HG03457 (cell line): ENCODE measurements around the gene RASA1.
"Not testable (repeated sequence)": the region's sequence is repeated elsewhere in the genome, so short reads cannot be mapped to it uniquely, and the experiment has no call there.

Experiments used
- ATAC-seq: cut with Tn5 transposase; IDR thresholded peaks from one replicate; pipeline ENCODE4 v1.9.1; 2021; ENCODE audit warnings: moderate number of reproducible peaks; ENCODE audit not compliant: unreplicated experiment

The RASA1 gene

DNA sequence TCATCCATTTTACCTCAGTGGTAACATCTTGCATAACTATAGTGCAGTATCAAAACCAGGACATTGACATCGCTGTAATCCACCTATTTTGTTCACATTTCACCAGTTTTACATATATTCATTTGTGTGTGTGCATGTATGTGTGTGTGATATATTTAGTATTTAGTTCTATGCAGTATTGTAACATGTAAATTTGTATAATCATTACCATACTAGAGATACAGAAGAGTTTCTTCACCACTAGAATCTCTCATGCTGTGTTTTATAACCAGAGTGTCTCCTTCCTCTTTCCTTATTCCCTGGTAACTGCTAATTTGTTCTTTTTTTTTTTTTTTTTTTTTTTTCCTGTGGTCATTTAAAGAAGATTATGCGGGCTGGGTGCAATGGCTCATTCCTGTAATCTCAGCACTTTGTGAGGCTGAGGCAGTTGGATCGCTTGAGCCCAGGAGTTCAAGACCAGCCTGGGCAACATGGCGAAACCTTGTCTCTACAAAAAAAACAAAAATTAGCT, 11.0 kb downstream of the RASA1 start:
- no peak for ATAC-seq

- no peak for ATAC-seq
Measured at GRCh38 chr5:87282269-87282668, 14.6 kb downstream of the RASA1 start.

DNA sequence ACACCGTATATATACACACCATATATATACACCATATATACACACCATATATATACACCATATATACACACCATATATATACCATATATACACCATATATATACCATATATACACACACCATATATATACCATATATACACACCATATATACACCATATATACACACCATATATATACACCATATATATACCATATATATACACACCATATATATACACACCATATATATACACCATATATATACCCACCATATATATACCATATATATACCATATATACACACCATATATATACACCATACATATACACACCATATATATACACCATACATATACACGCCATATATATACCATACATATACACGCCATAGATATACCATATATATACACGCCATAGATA, 19.6 kb downstream of the RASA1 start:
- ATAC-seq = not testable (repeated sequence)

GRCh38 chr5:87298692-87299362, 31.1 kb downstream of the RASA1 start:
- ATAC-seq = no peak

DNA sequence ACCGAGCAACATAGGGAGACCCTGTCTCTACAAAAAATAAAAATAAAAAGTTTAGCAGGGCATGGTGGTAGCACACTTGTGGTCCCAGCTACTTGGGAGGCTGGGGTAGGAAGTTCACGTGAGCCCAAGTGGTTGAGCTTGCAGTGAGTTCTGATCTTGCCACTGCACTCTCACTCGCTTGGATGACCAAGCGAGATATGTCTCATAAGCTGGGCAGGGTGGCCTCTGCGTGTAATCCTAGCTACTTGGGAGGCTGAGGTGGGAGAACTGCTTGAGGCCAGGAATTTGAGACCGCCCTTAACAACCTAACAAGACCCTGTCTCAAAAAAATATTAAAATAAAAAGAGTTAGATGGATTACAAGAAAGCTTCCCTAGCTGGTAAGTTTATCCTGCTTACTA, 32.5 kb downstream of the RASA1 start:
- no peak for ATAC-seq

DNA sequence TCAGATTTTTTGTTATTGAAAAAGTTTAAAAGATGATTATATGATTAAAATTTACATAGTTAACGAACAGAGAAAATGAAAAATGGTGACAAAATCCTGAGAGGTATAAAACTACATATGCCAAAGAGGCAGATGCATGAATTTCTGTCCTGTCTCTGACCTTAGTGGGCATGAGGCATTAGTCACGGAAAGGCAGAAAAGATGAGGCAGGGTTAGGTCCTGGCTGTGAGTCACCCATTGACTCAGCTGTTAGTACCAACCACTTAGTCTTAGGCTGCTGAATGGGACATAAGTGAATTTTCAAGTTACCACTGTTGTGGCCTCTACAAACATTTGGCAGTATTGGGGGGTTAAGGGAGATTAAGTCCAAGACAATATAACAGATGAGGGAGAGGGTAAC, 33.1 kb downstream of the RASA1 start:
- no peak for ATAC-seq

GRCh38 chr5:87302061-87302460, 34.4 kb downstream of the RASA1 start:
- no peak for ATAC-seq

GRCh38 chr5:87303324-87303723, 35.6 kb downstream of the RASA1 start:
- ATAC-seq = no peak

- not testable (repeated sequence) for ATAC-seq
Measured at GRCh38 chr5:87306090-87306489, 38.4 kb downstream of the RASA1 start.

- ATAC-seq = peak; percentile 78
Measured at GRCh38 chr5:87307796-87308423, 40.2 kb downstream of the RASA1 start.

DNA sequence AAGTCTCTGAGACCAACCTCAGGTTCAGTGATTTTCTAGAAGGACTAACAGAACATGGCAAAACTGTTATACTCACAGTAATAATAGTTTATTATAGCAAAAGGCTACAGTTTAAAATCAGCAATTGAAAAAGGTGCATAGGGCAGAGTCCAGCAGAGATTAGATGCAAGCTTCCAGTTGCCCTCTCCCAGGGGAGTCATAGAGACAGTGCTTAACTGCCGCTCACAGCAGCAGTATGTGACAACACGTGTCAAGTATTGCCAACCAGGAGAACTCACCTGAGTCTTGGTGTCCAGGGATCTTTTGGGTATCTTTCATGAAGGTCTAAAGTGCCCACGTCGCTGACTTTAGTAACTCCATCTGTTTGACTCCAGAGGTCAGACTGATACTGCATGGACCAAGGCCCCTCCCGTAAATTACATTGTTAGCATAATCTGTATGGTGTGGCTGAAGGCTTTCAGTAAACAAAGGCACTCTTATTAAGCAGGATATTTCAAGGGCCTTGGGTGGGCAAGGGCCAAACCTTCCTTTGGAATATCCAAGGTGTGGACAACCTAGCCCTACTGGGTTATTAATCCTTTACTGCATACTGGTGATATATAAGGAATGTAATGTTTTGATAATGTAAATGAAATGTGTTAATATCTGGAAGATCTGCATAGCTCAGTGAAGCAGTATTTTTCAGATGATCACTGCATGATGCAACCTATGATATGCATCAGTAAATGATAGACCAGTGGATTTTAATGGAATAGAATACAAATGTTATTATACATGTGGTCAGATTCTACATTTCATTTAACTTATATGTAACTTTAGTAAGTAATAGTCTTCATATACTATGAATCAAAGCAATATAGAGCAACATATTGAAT, 44.0 kb downstream of the RASA1 start:
- no peak for ATAC-seq

GRCh38 chr5:87313216-87313615, 45.5 kb downstream of the RASA1 start:
- no peak for ATAC-seq

DNA sequence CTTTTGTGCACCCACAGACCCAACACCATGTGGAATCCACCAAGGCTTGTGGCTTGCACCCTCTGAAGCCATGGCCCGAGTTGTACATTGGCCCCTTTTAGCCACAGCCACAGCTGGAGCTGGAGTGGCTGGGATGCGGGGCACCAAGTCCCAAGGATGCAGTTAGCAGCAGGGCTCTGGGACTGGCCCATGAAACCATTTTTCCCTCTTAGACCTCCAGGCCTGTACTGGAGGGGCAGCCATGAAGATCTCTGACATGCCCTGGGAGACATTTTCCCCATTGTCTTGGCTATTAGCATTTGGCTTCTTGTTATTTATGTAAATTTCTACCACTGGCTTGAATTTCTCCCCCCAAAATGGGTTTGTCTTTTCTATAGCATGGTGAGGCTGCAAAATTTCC, 51.8 kb downstream of the RASA1 start:
- no peak for ATAC-seq

DNA sequence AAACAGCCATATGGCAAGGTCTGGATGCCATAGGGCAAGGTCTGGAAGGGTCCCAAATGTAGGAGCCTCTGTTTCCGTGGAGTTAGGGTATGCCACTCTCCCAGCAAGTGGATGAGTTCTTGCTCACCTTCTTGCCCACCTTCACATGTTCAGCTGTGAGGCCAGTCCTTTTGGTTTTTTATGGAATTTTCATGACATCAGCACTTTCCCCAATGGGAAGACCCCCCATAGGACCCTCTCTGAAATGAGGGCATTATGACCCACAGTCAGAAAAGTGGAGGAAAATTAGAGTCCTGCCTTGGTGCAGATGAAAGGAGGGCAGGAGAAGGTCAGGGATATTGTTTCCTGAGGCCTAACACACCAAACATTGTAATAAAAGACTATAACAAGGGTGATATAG, 53.9 kb downstream of the RASA1 start:
- ATAC-seq = no peak

GRCh38 chr5:87322381-87322780, 54.7 kb downstream of the RASA1 start:
- no peak for ATAC-seq

GRCh38 chr5:87327998-87328397, 60.3 kb downstream of the RASA1 start:
- no peak for ATAC-seq

GRCh38 chr5:87329114-87329513, 61.4 kb downstream of the RASA1 start:
- ATAC-seq = no peak

- ATAC-seq = no peak
Measured at GRCh38 chr5:87339986-87340385, 72.3 kb downstream of the RASA1 start.

GRCh38 chr5:87340716-87341115, 73.0 kb downstream of the RASA1 start:
- ATAC-seq = peak; percentile 99

DNA sequence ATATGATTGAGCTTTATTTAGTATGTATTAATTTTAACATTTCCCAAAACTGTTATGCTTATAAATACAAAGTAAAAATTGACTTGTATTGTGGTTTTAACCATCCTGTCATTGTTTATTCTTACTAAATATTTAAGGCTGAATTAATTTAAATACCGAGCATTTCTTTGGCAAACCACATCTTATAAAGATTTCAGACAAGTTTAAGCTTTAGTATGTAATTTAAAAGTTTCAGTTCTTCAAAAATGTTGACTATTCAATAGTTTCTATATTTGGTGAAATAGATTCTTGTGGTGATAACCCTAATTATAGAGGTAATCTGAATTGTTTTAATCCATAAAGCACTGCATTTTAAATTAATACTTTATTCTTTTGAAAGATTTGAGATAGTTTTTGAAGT, 79.6 kb downstream of the RASA1 start:
- ATAC-seq = no peak

DNA sequence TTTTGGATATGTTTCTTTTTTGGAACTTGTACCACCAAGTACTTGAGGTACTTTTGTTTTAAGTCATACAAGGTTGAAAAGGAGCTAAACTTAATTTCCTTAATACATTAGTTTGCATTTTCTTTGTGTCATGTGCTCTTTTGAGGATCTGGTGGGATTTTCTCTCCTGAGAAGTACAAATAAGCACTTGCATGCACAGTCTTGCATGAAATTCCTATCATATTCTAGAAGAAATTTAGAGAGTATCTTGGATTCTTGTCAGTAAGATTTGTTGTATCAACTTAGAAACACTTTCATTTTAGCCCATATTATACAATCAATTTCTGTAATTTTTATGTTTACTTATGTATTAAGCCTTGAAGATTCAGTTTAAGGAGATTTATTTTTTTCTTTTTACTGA, 80.2 kb downstream of the RASA1 start:
- no peak for ATAC-seq

DNA sequence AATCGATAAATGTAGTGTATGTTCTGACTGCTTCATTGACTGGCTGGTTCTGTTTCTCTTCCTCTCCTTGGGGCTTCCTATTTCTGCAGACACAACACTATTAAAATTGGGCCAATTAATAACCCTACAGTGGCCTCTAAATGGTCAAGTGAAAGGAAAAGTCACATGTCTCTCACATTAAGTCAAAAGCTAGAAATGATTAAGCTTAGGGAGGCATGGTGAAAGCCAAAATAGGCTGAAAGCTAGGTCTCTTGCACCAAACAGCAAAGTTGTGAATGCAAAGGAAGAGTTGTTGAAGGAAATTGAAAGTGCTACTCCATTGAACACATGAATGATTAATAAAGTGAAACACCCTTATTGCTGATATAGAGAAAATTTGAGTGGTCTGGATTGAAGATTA, 86.8 kb downstream of the RASA1 start:
- ATAC-seq = peak; percentile 96
